GM20431 (cell line): ENCODE data around the gene COL4A2.
"Not testable (repeated sequence)": the region's sequence is repeated elsewhere in the genome, so short reads cannot be mapped to it uniquely, and the experiment has no call there.

Source experiments
- in situ Hi-C: fragments of 300-500 bp; cut with MseI, MboI; formaldehyde crosslinking; loops from one replicate; pipeline ENCODE4 v1.15.0; 2020; ENCODE audit warnings: low sequenced_read_pairs; ENCODE audit not compliant: unreplicated experiment

COL4A2 gene

GRCh38 chr13:110395616-110396015 lies 88.5 kb downstream of the COL4A2 start:
- in situ Hi-C loops, result not testable (repeated sequence)

GRCh38 chr13:110396476-110396875 lies 89.4 kb downstream of the COL4A2 start:
- in situ Hi-C loops, result no loop called here

- in situ Hi-C loops, result no loop called here
Observed at GRCh38 chr13:110396913-110397381, 89.9 kb downstream of the COL4A2 start.

- in situ Hi-C loops, result no loop called here
Observed at GRCh38 chr13:110397436-110398115, 90.5 kb downstream of the COL4A2 start.

DNA sequence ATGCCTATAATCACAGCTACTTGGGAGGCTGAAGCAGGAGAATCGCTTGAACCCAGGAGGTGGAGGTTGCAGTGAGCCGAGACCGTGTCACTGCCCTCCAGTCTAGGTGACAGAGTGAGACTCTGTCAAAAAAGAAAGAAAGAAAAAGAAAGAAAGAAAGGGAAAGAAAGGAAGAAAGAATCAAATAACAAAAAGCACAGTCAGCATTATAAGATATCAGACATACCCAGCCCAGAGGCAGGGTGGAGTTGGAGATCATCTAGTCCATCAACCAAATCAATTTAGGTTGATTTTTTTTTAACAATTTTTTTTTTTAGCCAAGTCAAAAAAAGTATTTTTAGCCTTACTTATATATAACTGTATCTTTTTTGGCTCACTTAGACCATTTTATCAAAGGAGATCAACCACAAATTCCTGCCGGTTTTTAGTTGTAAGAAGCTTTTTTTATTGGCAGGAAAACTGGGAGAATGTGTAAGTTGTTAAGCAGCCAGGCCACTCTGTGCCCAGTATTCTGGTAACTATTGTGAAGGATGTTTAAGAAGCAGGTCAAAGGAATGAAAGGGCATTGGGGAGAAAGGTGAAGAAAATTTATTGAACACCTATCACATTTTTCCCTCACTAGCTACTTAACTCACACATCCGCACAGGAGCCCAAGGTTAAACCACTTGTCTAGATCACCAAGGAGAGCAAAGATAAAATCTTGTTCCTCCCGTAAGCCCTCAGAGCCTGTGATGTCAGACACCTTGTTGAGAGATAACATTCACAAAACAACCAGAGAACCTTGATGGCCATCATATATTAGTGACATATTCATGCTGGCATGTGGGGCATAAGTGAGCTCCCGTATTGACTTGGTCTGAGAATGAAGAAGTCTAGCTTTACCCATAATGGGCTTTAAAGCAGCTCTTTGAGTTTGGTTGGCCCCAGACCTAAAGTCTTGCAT lies 91.8 kb downstream of the COL4A2 start:
- in situ Hi-C loops, result no loop called here

GRCh38 chr13:110399801-110400200 lies 92.7 kb downstream of the COL4A2 start:
- in situ Hi-C loops, result no loop called here

- in situ Hi-C loops, result no loop called here
Observed at GRCh38 chr13:110400786-110401533, 93.9 kb downstream of the COL4A2 start.

DNA sequence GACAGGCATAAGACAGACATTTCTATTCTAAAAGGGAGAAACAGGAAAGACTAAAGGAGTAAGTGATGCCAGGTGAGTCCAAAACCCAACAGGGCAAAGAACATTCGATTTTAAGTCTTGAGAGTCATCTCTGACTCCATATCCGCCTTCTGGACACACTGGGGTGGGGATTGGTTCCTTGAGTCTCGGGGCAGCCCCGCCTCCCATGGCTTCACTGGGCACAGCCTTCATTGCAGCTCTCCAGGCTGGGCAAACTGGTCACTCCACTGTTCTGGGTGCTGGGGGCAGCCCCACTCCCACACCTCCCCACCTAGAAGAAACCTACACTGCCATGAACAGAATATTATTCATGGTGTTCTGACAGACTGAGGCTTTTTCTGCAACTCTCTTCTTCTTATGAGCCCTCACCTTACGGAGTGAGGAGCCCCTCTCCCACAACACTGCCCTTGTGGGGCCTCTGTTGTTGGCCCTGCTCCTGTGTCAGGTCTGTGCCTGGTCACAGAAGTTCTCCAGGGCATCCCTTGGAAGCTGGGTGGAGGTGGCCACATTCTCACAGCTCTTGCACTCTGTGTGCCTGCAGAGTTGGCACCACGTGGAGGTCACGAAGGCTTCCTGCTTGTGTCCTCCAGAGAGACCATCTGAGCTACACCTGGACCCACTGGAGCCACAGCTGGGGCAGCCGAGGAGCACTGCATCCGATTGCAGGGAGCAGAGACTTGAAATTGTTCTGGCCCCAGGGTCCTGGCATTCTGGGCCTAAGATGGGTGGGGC lies 95.4 kb downstream of the COL4A2 start:
- in situ Hi-C loops, result no loop called here

- in situ Hi-C loops, result no loop called here
Observed at GRCh38 chr13:110403315-110403714, 96.2 kb downstream of the COL4A2 start.

GRCh38 chr13:110403721-110404120 lies 96.6 kb downstream of the COL4A2 start:
- in situ Hi-C loops, result no loop called here

DNA sequence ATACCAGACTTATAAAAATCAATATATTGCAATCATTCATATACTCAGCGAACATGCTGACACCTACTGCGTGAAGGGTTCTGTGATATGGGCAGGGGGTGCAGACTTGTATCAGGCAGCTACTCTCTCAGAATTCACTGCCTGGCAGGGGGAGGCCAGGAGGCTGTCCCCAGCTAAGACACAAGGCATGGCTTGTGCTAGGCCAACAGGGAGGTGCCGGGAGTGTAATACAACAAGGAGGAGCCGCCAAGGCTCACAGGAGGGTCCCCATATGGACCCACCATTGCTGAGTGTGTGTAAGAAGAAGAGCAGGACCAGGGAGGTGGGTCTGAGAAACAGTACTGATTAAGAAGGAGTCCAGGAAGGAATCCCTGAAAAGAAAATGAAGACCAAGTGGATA lies 97.2 kb downstream of the COL4A2 start:
- in situ Hi-C loops, result no loop called here

- in situ Hi-C loops, result no loop called here
Observed at GRCh38 chr13:110405597-110406450, 98.7 kb downstream of the COL4A2 start.

- in situ Hi-C loops, result no loop called here
Observed at GRCh38 chr13:110407021-110407420, 99.9 kb downstream of the COL4A2 start.

DNA sequence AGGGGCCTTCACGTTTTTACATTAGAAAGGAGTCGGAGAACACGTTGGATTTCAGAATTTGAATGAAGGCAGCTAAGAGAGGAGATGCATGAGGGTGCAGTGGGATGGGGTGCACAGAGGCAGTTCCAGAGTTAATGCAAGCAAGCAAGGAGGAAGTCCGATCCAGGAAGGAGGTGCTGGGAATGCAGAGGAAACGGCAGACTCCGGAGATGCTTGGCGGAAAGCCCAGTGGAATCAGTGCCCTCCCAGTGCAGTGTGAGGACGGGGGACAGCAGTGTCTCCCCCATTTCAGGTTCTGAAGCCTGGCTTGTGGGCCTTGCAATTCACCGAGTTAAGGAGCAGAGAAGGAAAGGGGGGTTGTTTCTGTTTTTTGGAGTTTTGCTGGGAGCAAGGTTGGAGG lies 100.4 kb downstream of the COL4A2 start:
- in situ Hi-C loops, result no loop called here

DNA sequence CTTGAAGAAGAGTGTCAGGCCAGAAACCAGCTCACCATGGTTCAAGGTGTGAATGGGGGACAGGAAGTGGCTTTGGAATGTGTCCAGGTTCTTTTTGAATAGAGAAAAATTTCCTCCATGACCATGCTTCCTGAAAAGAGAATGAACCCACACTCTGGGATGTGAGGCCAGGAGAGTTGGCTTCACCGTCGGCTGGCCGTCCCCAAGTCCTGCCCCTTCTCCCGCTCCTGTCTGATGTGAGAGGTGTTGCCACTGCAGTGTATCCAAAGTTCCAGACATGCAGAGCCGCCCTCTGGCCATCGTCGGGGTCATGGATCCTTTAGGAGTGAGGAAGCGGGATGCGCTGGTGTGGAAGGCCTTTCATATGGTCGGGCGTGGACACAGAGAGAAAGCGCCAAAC lies 101.2 kb downstream of the COL4A2 start:
- in situ Hi-C loops, result no loop called here

DNA sequence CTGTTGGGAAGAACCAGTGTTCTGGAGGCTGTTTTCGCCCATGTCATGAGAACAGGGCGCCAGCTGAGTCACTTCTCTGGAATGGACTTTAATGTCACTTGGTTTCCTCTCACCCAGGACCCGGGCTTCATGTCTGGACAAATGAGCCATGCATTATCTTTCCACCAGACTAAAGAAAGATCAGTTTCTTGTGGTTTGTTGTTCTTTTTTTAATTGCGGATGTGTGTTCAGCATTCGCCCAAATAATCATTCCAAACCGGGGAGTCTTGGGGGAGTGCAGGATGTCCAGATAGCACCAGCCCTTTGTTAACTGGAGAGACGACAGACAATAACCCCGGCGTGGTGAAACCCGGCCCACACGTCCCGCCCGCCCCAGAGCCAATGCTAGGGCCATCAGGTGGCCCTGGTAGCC lies 102.5 kb downstream of the COL4A2 start:
- in situ Hi-C loops, result no loop called here

- in situ Hi-C loops, result loop anchor here (10.0 kb wide), 1 partner anchor 185 kb away; no protein-coding TSS in a partner anchor
Observed at GRCh38 chr13:110410000-110410399, 102.9 kb downstream of the COL4A2 start.

GRCh38 chr13:110410936-110411687 lies 104.0 kb downstream of the COL4A2 start:
- in situ Hi-C loops, result loop anchor here (10.0 kb wide), 1 partner anchor 186 kb away; no protein-coding TSS in a partner anchor
